ENCODE results near the gene MAGEA1. TPM values are rescaled to one million over a fixed set of nuclear protein-coding genes. Genes with fewer than 3 reads are reported as not detected.

Gene MAGEA1
- total RNA-seq, 4 donors from 2014 or later, result not detected

GRCh38 chrX:153225438-153226098, 46.5 kb downstream of the MAGEA1 start:
- TF ChIP-seq CTCF (IDR thresholded peaks at IDR 0.05; ENCODE audit: low read depth), result no peak

- TF ChIP-seq CTCF (IDR thresholded peaks at IDR 0.05; ENCODE audit: low read depth), result no peak
Measured at GRCh38 chrX:153226344-153227185, 47.5 kb downstream of the MAGEA1 start.

Other genes with a start within 250 kb of the MAGEA1 start
- gene PNMA5, start 185.2 kb upstream of the MAGEA1 start, total RNA-seq, result not detected
- gene PNMA3, start 122.8 kb upstream of the MAGEA1 start, total RNA-seq, result under 1 TPM in 1 of 4 donors, not detected in 3; 0.57 TPM
- gene PNMA6A, start 106.8 kb upstream of the MAGEA1 start, total RNA-seq, result 1 to 10 TPM in 2 of 4 donors, under 1 TPM in 2; 0.33 to 1.9 (median 0.83) TPM
- not detected for gene PNMA6F, start 142.5 kb downstream of the MAGEA1 start, total RNA-seq
- 10 to 100 TPM in 3 of 4 donors, 1 to 10 TPM in 1; 8.3 to 30.9 (median 15.9) TPM for gene ZNF275, start 154.9 kb downstream of the MAGEA1 start, total RNA-seq
- gene PNMA6E, start 222.1 kb downstream of the MAGEA1 start, total RNA-seq, result not detected
- 1 to 10 TPM in 3 of 4 donors, under 1 TPM in 1; 0.98 to 3.6 (median 1.4) TPM for gene ZFP92, start 232.2 kb downstream of the MAGEA1 start, total RNA-seq